H1 (cell line): ENCODE results near the gene DDX23. TPM values are rescaled to one million over a fixed set of nuclear protein-coding genes. Genes with fewer than 3 reads are reported as not detected.

ENCODE experiments used
- CTCF ChIA-PET: fragments of 300-600 bp; sonication (Branson Sonifier 250); formaldehyde crosslinking; loops from one replicate; lab custom pipeline; 2021; ENCODE audit not compliant: partially characterized antibody; lab: Charles Lee
- POLR2A ChIA-PET: fragments of 300-600 bp; sonication (Branson Sonifier 250); formaldehyde crosslinking; loops from one replicate; lab custom pipeline; 2021; ENCODE audit warnings: inconsistent platforms; ENCODE audit not compliant: partially characterized antibody; lab: Charles Lee
- DNase-seq, 2 experiments: peaks; one replicate each; pipeline versions ENCODE4 v3.0.0 to v3.0.0-alpha.2; 2010 to 2022; ENCODE audit warnings: low spot score in 2 of 2, low read depth in 1 of 2, mixed read lengths in 1 of 2
- FAIRE-seq: peaks from 2 replicates; lab custom pipeline; 2011; peaks lifted over from hg19 to GRCh38; lab: Jason Lieb, UNC
- H2AFZ ChIP-seq: 2 replicates; pipeline ENCODE4 v1.8.1; 2012; ENCODE audit warnings: low read length, inconsistent platforms
- H2AK5ac ChIP-seq: 2 replicates; pipeline ENCODE4 v1.6.1; 2013; ENCODE audit warnings: low read depth, low read length
- H2BK120ac ChIP-seq: replicated peaks from 2 replicates; pipeline ENCODE3; 2013; ENCODE audit warnings: low read depth, low read length, inconsistent platforms
- H2BK12ac ChIP-seq: 2 replicates; pipeline ENCODE4 v1.6.1; 2013; ENCODE audit warnings: low read depth, low read length
- H2BK15ac ChIP-seq: 2 replicates; pipeline ENCODE4 v1.6.1; 2013; ENCODE audit warnings: low read length
- H2BK20ac ChIP-seq: 2 replicates; pipeline ENCODE4 v1.6.1; 2013; ENCODE audit warnings: low read length
- H2BK5ac ChIP-seq: 2 replicates; pipeline ENCODE4 v1.6.1; 2013; ENCODE audit warnings: low read depth, low read length
- H3K14ac ChIP-seq: 2 replicates; pipeline ENCODE4 v1.6.1; 2013; ENCODE audit warnings: inconsistent platforms; ENCODE audit not compliant: insufficient read length
- H3K18ac ChIP-seq: 2 replicates; pipeline ENCODE4 v1.6.1; 2013; ENCODE audit warnings: low read length; ENCODE audit errors: extremely low read depth
- H3K23ac ChIP-seq: 2 replicates; pipeline ENCODE4 v1.6.1; 2013; ENCODE audit warnings: inconsistent platforms; ENCODE audit not compliant: insufficient read length
- H3K23me2 ChIP-seq: 2 replicates; pipeline ENCODE4 v1.6.1; 2013; ENCODE audit warnings: low read depth, low read length
- H3K27ac ChIP-seq: 2 replicates; pipeline ENCODE4 v1.6.1; 2011; ENCODE audit warnings: low read depth, low read length, inconsistent platforms
- H3K27me3 ChIP-seq, 4 experiments: replicated peaks in 1 of 4; 1 replicate in 1 of 4; 2 replicates in 3 of 4; pipeline versions ENCODE4 v1.6.1 to v1.8.1; 2011 to 2013; ENCODE audit warnings: low read length in 3 of 4, mild to moderate bottlenecking in 3 of 4, inconsistent platforms in 2 of 4, mixed read lengths in 2 of 4, moderate library complexity in 1 of 4; ENCODE audit not compliant: control insufficient read depth in 3 of 4, insufficient read depth in 3 of 4; ENCODE audit errors: extremely low read depth in 1 of 4
- H3K36me3 ChIP-seq, 4 experiments: 2 replicates each; pipeline versions ENCODE4 v1.6.1 to v1.8.1; 2011 to 2013; ENCODE audit warnings: mild to moderate bottlenecking in 4 of 4, low read length in 3 of 4, moderate library complexity in 2 of 4, control low read depth in 1 of 4, inconsistent platforms in 1 of 4; ENCODE audit not compliant: insufficient read depth in 4 of 4, control insufficient read depth in 2 of 4
- H3K4ac ChIP-seq: replicated peaks from 2 replicates; pipeline ENCODE3; 2013; ENCODE audit warnings: low read length, low read depth, mixed read lengths, inconsistent platforms; ENCODE audit not compliant: insufficient read length
- H3K4me1 ChIP-seq, 4 experiments: replicated peaks in 1 of 4; 1 replicate in 1 of 4; 2 replicates in 3 of 4; pipeline versions ENCODE4 v1.6.1 to v1.8.1; 2011 to 2013; ENCODE audit warnings: low read length in 3 of 4, inconsistent platforms in 2 of 4, mixed read lengths in 1 of 4; ENCODE audit not compliant: insufficient read depth in 4 of 4, control insufficient read depth in 3 of 4
- H3K4me2 ChIP-seq, 2 experiments: 2 replicates each; pipeline versions ENCODE4 v1.6.1 to v1.8.1; 2011 to 2013; ENCODE audit warnings: low read depth in 2 of 2, low read length in 2 of 2, control low read depth in 1 of 2, inconsistent platforms in 1 of 2, mild to moderate bottlenecking in 1 of 2; ENCODE audit not compliant: insufficient read depth in 1 of 2
- H3K4me3 ChIP-seq, 4 experiments: fragments of 200-600, 300-600 bp in 1 of 4; sonication (generic), shearing (Covaris generic), sonication (Bioruptor Twin) in 1 of 4; 2 replicates each; pipeline versions ENCODE4 v1.5.1 to v1.8.1; 2011 to 2016; ENCODE audit warnings: low read length in 4 of 4, low read depth in 3 of 4, control low read depth in 2 of 4, inconsistent platforms in 2 of 4, mild to moderate bottlenecking in 2 of 4, mixed read lengths in 1 of 4, moderate library complexity in 1 of 4; ENCODE audit not compliant: insufficient read depth in 2 of 4; ENCODE audit errors: extremely low read depth in 1 of 4
- H3K56ac ChIP-seq: replicated peaks from 2 replicates; pipeline ENCODE3; 2013; ENCODE audit warnings: low read depth, mild to moderate bottlenecking, mixed read lengths, low read length, inconsistent platforms; ENCODE audit not compliant: insufficient read length
- H3K79me1 ChIP-seq: 2 replicates; pipeline ENCODE4 v1.6.1; 2013; ENCODE audit warnings: low read depth, low read length, control low read depth
- H3K79me2 ChIP-seq, 2 experiments: 2 replicates each; pipeline versions ENCODE4 v1.6.1 to v1.8.1; 2012 to 2013; ENCODE audit warnings: low read length in 2 of 2, mild to moderate bottlenecking in 2 of 2, inconsistent platforms in 1 of 2; ENCODE audit not compliant: insufficient read depth in 2 of 2, control insufficient read depth in 1 of 2
- H3K9ac ChIP-seq, 4 experiments: replicated peaks in 1 of 4; 1 replicate in 1 of 4; 2 replicates in 3 of 4; pipeline versions ENCODE4 v1.6.1 to v1.8.1; 2011 to 2013; ENCODE audit warnings: low read depth in 3 of 4, low read length in 3 of 4, control low read depth in 2 of 4, mild to moderate bottlenecking in 2 of 4, moderate library complexity in 2 of 4, inconsistent platforms in 1 of 4; ENCODE audit errors: extremely low read depth in 1 of 4
- H3K9me3 ChIP-seq, 2 experiments: 2 replicates each; pipeline versions ENCODE4 v1.6.1 to v1.8.1; 2012 to 2013; ENCODE audit warnings: mild to moderate bottlenecking in 2 of 2, moderate library complexity in 2 of 2, control low read depth in 1 of 2, inconsistent platforms in 1 of 2, low read depth in 1 of 2, low read length in 1 of 2, mixed read lengths in 1 of 2; ENCODE audit not compliant: insufficient read depth in 2 of 2
- H4K20me1 ChIP-seq, 2 experiments: replicated peaks in 1 of 2; 2 replicates each; pipeline versions ENCODE3 to v1.8.1; 2011 to 2013; ENCODE audit warnings: inconsistent platforms in 2 of 2, low read length in 2 of 2, mild to moderate bottlenecking in 1 of 2; ENCODE audit not compliant: insufficient read depth in 2 of 2, control insufficient read depth in 1 of 2
- H4K5ac ChIP-seq: 2 replicates; pipeline ENCODE4 v1.6.1; 2013; ENCODE audit warnings: low read length, low read depth, mixed read lengths, inconsistent platforms; ENCODE audit not compliant: insufficient read length
- H4K8ac ChIP-seq: 2 replicates; pipeline ENCODE4 v1.8.0; 2013; ENCODE audit warnings: mild to moderate bottlenecking, moderate library complexity, low read length, inconsistent platforms; ENCODE audit not compliant: insufficient read depth; ENCODE audit errors: extremely low read depth
- H4K91ac ChIP-seq: replicated peaks from 2 replicates; pipeline ENCODE3; 2013; ENCODE audit warnings: low read length, mixed read lengths, inconsistent platforms; ENCODE audit not compliant: insufficient read length
- CHD2 ChIP-seq: IDR thresholded peaks from 2 replicates; pipeline ENCODE4 v1.6.1; 2012; ENCODE audit warnings: low read length, improper control_type of control experiment
- TAF1 ChIP-seq: IDR thresholded peaks from 2 replicates; pipeline ENCODE4 v1.6.1; 2011; ENCODE audit warnings: mild to moderate bottlenecking, low read depth, low read length
- WGBS, 2 experiments: shearing (Covaris generic) in 1 of 2; methylation state at CpG; one replicate each; pipeline versions ENCODE4 v1.1.6 to v1.1.7; 2013 to 2015; ENCODE audit warnings: low lambda C conversion rate in 2 of 2, mixed read lengths in 2 of 2, inconsistent platforms in 1 of 2, low coverage in 1 of 2, missing lambda C conversion rate in 1 of 2; ENCODE audit not compliant: insufficient replicate concordance in 2 of 2, insufficient coverage in 1 of 2, insufficient read length in 1 of 2; ENCODE audit errors: extremely low coverage in 1 of 2, missing lambda C conversion rate in 1 of 2; 5-methylcytosine and 5-hydroxymethylcytosine counted together
- polyA plus RNA-seq, 7 experiments: library from polyadenylated mRNA; depleted of rRNA in 3 of 7; stranded (reverse) in 5 of 7; unstranded in 2 of 7; fragments of >200 nt in 5 of 7; fragments of 200-250 nt in 2 of 7; gene quantifications; 1 replicate in 5 of 7; 2 replicates in 1 of 7; 4 replicates in 1 of 7; pipeline versions ENCODE4 v1.2.1 to v1.2.3, GENCODE V29; 2011 to 2013; ENCODE audit warnings: missing spikeins in 2 of 7, mixed read lengths in 2 of 7
- total RNA-seq: library from RNA; stranded (reverse); fragmentation: NEBNext Ultra II Directional; extraction: Animal tissue kit (Norgen Biotek cat#: 25700); gene quantifications from 2 replicates; pipeline ENCODE4 v1.2.1, GENCODE V29; 2021

DDX23 gene
- total and polyA plus RNA-seq, 2 of the 8 experiments (the other 6 are each of a cell fraction or from before 2014, with no cell fraction given), result 43.5 to 107 TPM

GRCh38 chr12:48858043-48858442, 6.1 kb upstream of the DDX23 start:
- no peak overlapping the region for H2BK120ac ChIP-seq
- 98% methylated on average over 8 of the region's 8 CpGs; no CpG with 5 or more reads in 1 of the 2 experiments for WGBS, 2 experiments
- TF ChIP-seq CHD2 (no peak), TAF1 (no peak)

More at GRCh38 chr12:48858043-48858442, 6.1 kb upstream of the DDX23 start:
- H2BK15ac ChIP-seq, result no peak overlapping the region
- H2AK5ac ChIP-seq, result no peak overlapping the region
- FAIRE-seq (no peak), DNase-seq (no peak)
- H4K91ac ChIP-seq, result no peak overlapping the region
- no peak overlapping the region for H3K18ac ChIP-seq
- no peaks in the 10 kb centered on the region for H3K9me3 ChIP-seq
- H2BK20ac ChIP-seq, result no peak overlapping the region
- H3K4me1 ChIP-seq, result peaks cover 0 to 4% (median 2%) of the 10 kb centered on the region in 4 experiments; a peak in 6 of 7 replicates
- no peak overlapping the region for H4K8ac ChIP-seq
- no peak overlapping the region for H3K4me2 ChIP-seq
- peaks cover 0 to 7% of the 10 kb centered on the region in 2 experiments; a peak in 1 of 4 replicates for H3K79me2 ChIP-seq
- no peak overlapping the region for H2AFZ ChIP-seq
- no peaks in the 10 kb centered on the region for H3K27me3 ChIP-seq
- H3K4me3 ChIP-seq, result no peak overlapping the region
- no peaks in the 10 kb centered on the region; the same call in 1 of the 2 replicates for H3K79me1 ChIP-seq
- no peak overlapping the region for H3K14ac ChIP-seq
- no peaks in the 10 kb centered on the region; the same call in 1 of the 2 replicates for H3K23me2 ChIP-seq
- H3K9ac ChIP-seq, result no peak overlapping the region
- no peak overlapping the region for H3K4ac ChIP-seq
- ChIA-PET POLR2A (interaction anchor here (1.4 to 22.9 kb wide), 4 partner anchors 6 to 200 kb away, joined by 4 to 651 read pairs (median 104); partner anchors contain the start of gene RND1), CTCF (interaction anchor here (0.7 to 26.4 kb wide), 5 partner anchors 10 to 143 kb away, joined by 3 to 678 read pairs (median 3); no protein-coding TSS in a partner anchor)
- H3K36me3 ChIP-seq, result peaks cover 22 to 48% (median 34%) of the 10 kb centered on the region in 4 experiments
- no peak overlapping the region for H2BK5ac ChIP-seq
- no peak overlapping the region for H3K27ac ChIP-seq
- H3K23ac ChIP-seq, result no peak overlapping the region
- no peak overlapping the region for H3K56ac ChIP-seq
- H4K20me1 ChIP-seq, result peaks cover 2 to 7% of the 10 kb centered on the region in 2 experiments
- no peak overlapping the region for H4K5ac ChIP-seq
- no peak overlapping the region for H2BK12ac ChIP-seq
